HG02973 (cell line): ENCODE measurements around the gene ARG2.
A peak's percentile ranks its signal among the peaks of the same experiment; 100 is the strongest.

Experiments used
- ATAC-seq: cut with Tn5 transposase; IDR thresholded peaks from one replicate; pipeline ENCODE4 v1.9.1; 2021; ENCODE audit warnings: moderate library complexity; ENCODE audit not compliant: unreplicated experiment

ARG2 gene

GRCh38 chr14:67636361-67636919, 16.7 kb downstream of the ARG2 start:
- no peak for ATAC-seq

DNA sequence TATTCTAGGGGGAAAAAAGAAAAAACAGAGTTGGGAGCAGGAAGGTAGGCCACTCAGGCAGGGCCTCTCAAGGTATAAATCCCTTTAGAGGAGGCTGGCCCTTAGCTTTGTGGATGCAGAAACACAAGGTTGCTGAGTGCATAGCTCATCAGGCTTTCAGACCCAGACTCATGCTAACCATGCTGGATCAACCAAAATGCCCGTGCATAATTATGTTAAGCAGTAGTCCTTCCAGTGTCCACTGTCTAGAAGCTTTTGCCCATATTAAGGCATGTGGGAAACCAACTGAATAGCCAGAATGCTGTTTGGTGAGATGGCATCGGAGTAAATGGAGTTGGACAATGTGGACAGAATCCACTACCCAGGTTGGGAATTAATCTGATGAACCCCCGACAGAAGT, 18.9 kb downstream of the ARG2 start:
- ATAC-seq, result no peak

- ATAC-seq, result no peak
Measured at GRCh38 chr14:67641480-67641879, 21.8 kb downstream of the ARG2 start.

DNA sequence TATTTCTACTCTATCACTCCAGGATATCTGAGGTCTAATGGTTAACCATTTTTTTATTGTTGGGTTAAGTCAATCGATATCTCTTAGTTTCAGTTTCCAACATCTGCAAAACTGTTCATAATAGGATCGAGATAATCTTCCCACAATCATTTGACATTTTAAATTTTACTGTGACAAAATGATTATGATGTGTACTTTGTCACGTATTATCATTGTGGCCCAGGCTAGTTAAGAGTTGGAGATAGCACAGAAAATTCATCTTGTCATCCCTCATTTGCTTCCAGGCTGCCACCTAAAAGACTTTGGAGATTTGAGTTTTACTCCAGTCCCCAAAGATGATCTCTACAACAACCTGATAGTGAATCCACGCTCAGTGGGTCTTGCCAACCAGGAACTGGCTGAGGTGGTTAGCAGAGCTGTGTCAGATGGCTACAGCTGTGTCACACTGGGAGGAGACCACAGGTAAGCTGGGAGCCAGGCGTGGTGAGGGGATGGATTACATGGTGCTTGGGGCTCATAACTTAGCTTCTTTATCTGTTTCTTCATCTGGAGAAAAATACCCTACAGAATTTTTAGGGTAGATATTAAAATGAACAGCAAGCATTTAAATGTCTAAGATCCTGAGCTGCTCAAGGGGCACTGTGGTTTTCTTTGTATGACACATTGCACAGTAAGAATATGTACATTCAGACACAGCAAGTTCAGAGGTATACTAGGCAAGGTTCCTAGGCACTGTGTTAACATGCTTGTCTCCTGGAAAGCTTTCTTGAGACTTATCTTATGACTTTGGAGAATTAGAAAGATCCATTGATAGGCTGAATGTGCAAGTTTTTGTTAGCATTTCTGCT, 22.4 kb downstream of the ARG2 start:
- ATAC-seq, result no peak

DNA sequence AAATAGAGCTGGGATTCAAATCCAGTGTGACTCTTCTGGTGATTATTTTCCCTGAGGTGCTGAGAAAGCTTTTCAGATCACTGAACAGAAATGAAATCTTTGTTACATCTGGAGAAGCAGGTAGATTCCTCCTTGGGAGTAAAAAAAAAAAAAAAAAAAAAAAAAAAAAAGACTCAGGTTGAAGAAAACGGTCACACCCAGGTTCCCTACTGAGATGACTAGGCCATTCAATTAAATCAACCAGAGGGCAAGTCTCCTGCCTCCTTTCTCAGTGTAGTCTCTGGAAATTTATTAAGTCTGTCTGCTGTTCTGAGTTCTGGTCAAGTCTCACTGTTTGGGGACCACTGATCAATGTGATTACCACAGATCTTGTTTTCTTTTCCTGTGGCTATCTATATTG, 24.0 kb downstream of the ARG2 start:
- ATAC-seq, result no peak

DNA sequence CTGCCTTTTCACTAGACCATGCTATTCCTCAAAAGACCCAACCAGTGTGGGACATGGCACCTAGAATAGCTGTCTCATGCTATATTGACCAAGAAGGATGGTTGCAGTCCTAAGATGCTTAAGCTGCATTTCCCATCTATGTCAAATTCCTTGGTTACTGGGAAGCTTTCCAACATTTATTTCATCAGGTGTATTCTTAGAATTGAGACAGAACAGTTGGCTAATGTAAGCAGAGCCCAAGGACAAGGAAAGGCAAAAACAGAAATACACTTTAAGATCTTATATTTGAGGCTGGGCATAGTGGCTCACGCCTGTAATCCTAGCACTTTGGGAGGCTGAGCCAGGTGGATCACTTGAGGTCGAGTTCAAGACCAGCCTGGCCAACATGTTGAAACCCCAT, 24.7 kb downstream of the ARG2 start:
- ATAC-seq, result no peak

DNA sequence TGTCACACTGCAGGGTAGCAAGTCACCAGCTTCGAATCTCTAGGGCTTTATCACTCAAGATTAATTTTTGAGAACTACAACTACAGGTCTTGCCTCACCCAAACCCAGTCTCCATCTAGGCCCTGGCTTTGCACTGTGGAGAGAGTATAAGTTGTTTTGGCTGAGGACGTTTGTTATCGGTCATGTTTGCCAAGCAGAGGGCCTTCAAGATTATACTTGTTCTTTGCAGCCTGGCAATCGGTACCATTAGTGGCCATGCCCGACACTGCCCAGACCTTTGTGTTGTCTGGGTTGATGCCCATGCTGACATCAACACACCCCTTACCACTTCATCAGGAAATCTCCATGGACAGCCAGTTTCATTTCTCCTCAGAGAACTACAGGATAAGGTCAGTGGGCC, 25.7 kb downstream of the ARG2 start:
- no peak for ATAC-seq

DNA sequence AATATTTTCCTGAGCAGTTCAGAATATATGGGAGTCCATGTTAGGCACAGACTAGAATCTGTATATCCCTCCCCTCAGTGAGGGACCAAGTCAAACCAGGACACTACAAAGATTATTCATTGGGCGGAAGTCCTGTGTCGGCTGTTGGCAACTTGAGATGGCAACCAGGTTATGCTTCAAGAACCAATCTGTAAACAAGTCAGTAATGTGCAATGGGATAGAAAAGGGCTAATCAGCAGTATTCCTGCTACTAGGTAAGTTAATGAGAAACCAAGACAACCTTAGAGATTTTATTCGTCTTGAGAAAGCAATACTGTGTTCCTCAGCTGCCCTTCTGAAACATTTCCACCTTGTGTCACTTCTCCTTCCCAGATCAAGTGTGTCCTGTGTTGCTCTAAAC, 26.4 kb downstream of the ARG2 start:
- ATAC-seq, result no peak

GRCh38 chr14:67650151-67650550, 30.4 kb downstream of the ARG2 start:
- ATAC-seq, result no peak

DNA sequence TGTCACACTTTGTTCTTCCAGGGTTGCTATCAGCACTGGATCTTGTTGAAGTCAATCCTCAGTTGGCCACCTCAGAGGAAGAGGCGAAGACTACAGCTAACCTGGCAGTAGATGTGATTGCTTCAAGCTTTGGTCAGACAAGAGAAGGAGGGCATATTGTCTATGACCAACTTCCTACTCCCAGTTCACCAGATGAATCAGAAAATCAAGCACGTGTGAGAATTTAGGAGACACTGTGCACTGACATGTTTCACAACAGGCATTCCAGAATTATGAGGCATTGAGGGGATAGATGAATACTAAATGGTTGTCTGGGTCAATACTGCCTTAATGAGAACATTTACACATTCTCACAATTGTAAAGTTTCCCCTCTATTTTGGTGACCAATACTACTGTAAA, 31.0 kb downstream of the ARG2 start:
- ATAC-seq, result no peak

DNA sequence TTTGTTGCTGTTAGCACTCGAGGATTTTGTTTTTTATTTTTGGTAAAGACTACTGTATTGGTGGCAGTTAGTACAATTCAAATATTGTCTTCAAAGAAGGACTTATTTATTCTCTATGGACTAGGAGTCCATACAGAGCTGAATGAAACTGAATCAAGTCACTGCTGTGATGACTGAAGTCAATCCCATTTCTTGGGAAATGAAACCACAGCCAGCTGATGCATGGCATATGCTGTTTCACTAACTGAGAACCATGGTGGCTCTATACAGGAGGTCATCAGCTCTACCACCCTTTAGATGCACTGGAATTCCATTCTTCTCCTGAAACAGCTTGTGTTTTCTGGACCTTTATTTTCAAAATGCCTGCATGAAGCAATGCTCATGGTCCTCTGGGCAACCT, 32.5 kb downstream of the ARG2 start:
- no peak for ATAC-seq

GRCh38 chr14:67653651-67654280, 34.0 kb downstream of the ARG2 start:
- no peak for ATAC-seq

DNA sequence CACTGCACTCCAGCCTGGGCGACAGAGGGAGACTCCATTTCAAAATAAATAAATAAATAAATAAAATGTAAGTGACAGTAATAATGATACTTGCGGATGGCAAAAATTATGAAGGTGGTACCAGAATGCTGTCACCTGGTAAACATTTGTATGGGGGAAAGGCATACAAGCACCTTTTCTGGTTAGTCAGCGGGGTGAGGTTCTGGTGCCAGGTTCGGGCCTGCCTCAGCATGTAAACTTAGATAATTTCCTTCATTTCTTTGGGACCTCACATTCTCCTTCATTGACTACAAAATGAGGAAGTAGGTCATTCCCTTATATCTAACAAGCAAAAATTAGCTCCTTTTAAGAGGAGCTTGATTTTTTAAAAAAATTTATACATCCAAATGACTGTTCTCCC, 43.9 kb downstream of the ARG2 start:
- ATAC-seq, result no peak

GRCh38 chr14:67665868-67666267, 46.1 kb downstream of the ARG2 start:
- no peak for ATAC-seq

DNA sequence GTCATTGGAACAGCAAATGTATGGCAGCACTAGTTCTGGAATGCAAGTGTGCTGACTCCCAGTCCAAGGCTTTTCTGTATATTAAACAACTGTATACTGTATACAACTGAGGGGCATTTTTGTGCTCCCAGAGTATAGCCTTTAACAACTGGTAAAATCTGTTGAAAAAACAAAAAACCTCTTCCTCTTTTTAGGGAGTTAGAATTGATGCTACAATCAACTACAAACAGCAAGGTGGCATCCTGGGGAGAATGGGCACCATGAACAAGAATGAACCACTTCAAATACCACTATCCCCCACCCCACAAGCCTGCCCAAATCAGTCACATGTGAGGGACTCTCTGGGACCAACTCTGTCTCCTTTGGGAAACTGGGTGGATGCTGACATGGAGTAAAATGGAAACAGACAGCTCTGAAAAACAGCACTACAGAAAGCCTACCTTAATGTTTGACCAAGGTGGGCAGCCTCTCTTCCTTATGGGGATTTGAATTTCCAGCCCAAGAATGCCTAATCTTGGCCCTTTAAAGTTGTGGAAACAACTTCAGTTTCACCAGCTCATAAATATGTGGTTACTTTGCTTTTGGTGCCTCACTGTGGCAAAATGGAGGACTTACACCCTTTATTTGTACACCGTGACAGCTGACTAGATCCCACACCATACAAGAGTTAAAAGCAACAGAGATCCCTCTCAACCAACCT, 47.2 kb downstream of the ARG2 start:
- peak; percentile 68 for ATAC-seq

DNA sequence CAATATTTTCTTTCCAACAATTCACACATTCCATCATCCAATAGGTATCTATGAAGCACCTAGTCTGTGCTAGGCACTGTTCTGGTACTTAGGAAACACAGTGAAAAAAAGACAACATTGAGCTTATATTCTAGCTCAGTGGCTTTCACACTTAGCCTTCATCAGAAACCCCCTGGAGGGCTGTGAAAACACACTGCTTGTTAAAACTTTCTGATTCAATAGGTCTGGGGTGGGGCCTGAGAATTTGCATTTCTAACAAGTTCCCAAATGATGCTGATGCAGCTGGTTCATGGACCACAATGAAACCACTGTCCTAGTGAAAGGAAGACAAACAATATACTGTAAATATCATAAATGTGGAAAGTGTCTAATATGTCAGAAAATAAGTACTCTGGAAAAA, 48.8 kb downstream of the ARG2 start:
- ATAC-seq, result no peak

DNA sequence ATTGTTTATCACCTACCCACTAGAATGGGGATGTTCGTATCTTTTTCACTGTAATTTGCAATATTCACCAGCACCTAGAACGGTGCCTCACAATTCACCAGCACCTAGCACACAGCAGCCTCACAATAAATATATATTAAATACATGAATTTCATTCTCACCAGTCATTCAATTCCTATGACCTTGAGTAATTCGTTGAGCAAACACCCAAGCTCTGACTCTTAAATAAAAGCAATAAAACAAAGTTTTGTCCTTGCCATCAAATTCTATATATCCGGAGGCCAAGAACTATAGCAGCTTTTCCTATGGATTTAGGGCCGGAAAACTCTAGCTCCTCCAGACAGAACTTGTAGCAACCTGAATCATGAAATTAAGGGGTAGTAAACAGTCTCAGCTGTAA, 53.7 kb downstream of the ARG2 start:
- ATAC-seq, result no peak

DNA sequence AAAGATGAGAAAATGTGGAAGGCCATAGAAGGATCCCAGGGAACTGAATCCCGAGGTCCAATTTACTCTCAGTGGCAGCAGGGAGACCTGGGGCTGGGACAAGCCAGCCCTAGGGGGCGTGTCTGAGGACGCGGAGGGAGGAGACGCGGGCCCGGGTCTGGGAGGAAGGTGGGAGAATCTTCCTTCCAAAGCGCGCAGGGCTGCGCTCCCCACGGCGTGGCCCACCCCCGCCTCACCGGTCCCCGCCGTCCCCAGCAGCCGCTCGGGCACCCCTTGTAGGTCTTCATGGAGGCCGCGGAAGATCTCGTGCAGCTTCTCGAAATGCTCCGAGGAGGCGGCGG, 54.4 kb downstream of the ARG2 start:
- peak; percentile 39 for ATAC-seq

GRCh38 chr14:67674480-67675218, 54.9 kb downstream of the ARG2 start, which contains the start of gene VTI1B:
Gene VTI1B (minus strand): TSS chr14:67674632. CDS start chr14:67674489, 143 bp downstream.
- peak; percentile 88 for ATAC-seq

- no peak for ATAC-seq
Measured at GRCh38 chr14:67675219-67675582, 55.5 kb downstream of the ARG2 start.

DNA sequence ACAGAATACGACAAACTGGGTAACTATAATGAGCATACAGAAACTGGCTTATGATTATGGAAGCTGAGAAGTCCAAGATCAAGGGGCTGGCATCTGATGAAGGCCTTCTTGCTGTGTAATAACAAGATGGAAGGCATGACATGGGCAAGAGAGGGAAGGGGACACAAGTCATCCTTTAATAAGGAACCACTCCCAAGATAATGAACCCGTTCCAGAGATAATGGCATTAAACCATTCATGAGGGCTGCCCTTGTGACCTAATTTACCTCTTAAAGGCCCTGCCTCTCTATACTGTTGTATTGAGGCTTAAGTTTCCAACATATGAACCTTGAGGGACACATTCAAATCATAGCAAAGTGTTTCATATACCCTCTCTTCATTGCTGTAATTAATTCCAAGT, 59.3 kb downstream of the ARG2 start:
- ATAC-seq, result no peak
